Measurements from ENCODE around the gene TBL3. TPM values are rescaled to one million over a fixed set of nuclear protein-coding genes. Genes with fewer than 3 reads are reported as not detected.

Gene TBL3
- total and polyA plus RNA-seq, 9 of the 15 experiments (the other 6 are each of a cell fraction or from before 2014, with no cell fraction given) = 0.97 to 117 (median 24.5) TPM

DNA sequence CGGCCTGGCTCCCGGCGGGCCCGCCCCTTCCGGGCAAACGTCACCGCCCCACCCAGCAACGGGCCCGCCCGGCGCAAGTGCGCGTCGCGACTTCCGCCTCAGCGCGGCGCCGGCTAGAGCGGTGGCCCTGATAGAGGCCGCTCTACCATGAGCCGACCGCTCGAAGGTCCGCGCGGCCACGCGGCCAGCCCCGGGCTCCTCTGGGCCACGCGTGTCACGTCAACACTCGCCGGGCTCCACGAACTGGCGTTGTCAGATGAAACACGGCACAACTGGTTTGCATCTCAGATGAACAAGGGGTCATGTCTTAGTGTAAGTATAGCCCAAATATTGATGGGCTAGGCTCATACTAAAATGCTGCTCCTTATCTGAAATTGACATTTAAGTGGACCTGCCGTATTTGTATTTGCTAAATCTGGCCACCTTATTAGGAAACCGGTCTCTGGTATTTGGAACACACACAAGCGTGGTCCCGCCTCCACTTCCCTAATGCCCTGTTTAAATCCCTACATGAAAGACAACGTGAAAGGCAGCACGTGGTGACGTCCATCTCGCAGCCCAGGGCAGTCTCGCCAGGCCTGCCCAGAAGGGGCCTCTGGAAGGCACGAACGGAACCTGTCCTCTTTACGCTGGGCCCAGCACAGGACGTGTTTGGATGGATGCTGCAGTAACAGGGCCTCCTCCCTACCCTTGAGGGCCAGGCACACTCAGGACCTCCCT, 38.1 kb downstream of the TBL3 start, which contains the start of gene ZNF598 (continued):
- TF ChIP-seq MIER1 (IDR thresholded peaks at IDR 0.05; ENCODE audit: low read depth) (no peak; the same call in 1 of the 2 replicates), HNRNPH1 (optimal IDR thresholded peaks at IDR 0.05; ENCODE audit: low read depth, low read length) (no peak), HNRNPK (IDR thresholded peaks at IDR 0.05; ENCODE audit: low read depth, low read length, poor library complexity, severe bottlenecking) (no peak), ATF2 (CRISPR knock-in tag; IDR thresholded peaks at IDR 0.05) (no peak), PPARD (CRISPR knock-in tag; IDR thresholded peaks at IDR 0.05) (no peak), ZC3H4 (CRISPR knock-in tag; IDR thresholded peaks at IDR 0.05; ENCODE audit: borderline replicate concordance) (no peak), U2AF1 (optimal IDR thresholded peaks at IDR 0.05; ENCODE audit: low read depth, low read length) (peak; percentile 86), STAT5A (IDR thresholded peaks at IDR 0.05; ENCODE audit: borderline replicate concordance, low read length) (no peak; the same call in 1 of the 2 replicates), ZZZ3 (IDR thresholded peaks at IDR 0.05) (peak; percentile 72; the same call in 1 of the 2 replicates), TAF1 (IDR thresholded peaks at IDR 0.05; ENCODE audit: control insufficient read depth, extremely low read depth, insufficient read depth, low read length, severe bottlenecking) (peak; percentile 85), CTCFL (IDR thresholded peaks at IDR 0.05; ENCODE audit: borderline replicate concordance, insufficient read depth, low read depth, low read length, poor library complexity, severe bottlenecking) (no peak), ZNF197 (CRISPR knock-in tag; IDR thresholded peaks at IDR 0.05; ENCODE audit: low read depth) (peak; percentile 30; the same call in 1 of the 2 replicates), EP400 (IDR thresholded peaks at IDR 0.05) (peak; percentile 99), ZNF644 (tag; IDR thresholded peaks at IDR 0.05; ENCODE audit: low read depth) (0 out of 2 replicates have a peak, but pooled peaks have one; percentile 54), ZNF239 (CRISPR knock-in tag; IDR thresholded peaks at IDR 0.05) (no peak), BRD9 (IDR thresholded peaks at IDR 0.05; ENCODE audit: low read depth, partially characterized antibody) (no peak), ZNF586 (CRISPR knock-in tag; conservative IDR thresholded peaks at IDR 0.05) (no peak), TAF9B (IDR thresholded peaks at IDR 0.05; ENCODE audit: partially characterized antibody) (peak; percentile 82), ZNF24 (IDR thresholded peaks at IDR 0.05) (peak; percentile 15; the same call in 1 of the 2 replicates), XRCC5 (IDR thresholded peaks at IDR 0.05; ENCODE audit: low read depth, low read length) (no peak)
